ENCODE measurements around the gene GPR18.

GPR18 gene

DNA sequence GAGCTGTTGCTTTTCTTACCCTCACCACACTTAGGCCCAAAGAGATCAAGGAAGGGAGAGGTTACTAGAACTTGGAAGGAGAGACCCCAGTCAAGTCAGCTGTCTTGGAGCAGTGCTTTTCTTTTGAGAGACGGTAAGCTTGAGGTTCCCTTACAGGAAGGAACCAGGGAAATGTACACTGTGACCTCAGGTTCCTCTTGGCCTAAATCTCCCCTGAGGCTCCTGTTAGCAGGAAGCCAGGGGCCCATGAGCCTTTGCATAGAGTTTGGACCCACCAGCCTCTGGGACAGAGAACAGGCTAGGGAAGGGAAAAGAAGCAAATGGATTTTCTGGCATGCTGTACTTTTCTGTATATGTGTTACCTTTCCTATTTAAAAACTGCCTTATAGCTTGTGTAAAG, 5.9 kb upstream of the GPR18 start:
- no peak for DNase-seq (ENCODE audit: low read depth, low spot score)
- POLR2A ChIA-PET, result interaction anchor here (1.7 kb wide), 1 partner anchor 63 kb away, joined by 9 read pairs; the partner anchor contains the start of gene UBAC2
- CTCF ChIA-PET, result interaction anchor here (0.9 to 24.4 kb wide), 9 partner anchors 12 to 178 kb away, joined by 3 to 1002 read pairs (median 7); partner anchors contain the start of gene UBAC2
- TF ChIP-seq, protein P1, sequence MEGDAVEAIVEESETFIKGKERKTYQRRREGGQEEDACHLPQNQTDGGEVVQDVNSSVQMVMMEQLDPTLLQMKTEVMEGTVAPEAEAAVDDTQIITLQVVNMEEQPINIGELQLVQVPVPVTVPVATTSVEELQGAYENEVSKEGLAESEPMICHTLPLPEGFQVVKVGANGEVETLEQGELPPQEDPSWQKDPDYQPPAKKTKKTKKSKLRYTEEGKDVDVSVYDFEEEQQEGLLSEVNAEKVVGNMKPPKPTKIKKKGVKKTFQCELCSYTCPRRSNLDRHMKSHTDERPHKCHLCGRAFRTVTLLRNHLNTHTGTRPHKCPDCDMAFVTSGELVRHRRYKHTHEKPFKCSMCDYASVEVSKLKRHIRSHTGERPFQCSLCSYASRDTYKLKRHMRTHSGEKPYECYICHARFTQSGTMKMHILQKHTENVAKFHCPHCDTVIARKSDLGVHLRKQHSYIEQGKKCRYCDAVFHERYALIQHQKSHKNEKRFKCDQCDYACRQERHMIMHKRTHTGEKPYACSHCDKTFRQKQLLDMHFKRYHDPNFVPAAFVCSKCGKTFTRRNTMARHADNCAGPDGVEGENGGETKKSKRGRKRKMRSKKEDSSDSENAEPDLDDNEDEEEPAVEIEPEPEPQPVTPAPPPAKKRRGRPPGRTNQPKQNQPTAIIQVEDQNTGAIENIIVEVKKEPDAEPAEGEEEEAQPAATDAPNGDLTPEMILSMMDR (IDR thresholded peaks at IDR 0.05; ENCODE audit: insufficient read depth, low read length, missing control alignments), result no peak
- H3K4me3 ChIP-seq (ENCODE audit: low read depth, low read length), result no peak overlapping the region

DNA sequence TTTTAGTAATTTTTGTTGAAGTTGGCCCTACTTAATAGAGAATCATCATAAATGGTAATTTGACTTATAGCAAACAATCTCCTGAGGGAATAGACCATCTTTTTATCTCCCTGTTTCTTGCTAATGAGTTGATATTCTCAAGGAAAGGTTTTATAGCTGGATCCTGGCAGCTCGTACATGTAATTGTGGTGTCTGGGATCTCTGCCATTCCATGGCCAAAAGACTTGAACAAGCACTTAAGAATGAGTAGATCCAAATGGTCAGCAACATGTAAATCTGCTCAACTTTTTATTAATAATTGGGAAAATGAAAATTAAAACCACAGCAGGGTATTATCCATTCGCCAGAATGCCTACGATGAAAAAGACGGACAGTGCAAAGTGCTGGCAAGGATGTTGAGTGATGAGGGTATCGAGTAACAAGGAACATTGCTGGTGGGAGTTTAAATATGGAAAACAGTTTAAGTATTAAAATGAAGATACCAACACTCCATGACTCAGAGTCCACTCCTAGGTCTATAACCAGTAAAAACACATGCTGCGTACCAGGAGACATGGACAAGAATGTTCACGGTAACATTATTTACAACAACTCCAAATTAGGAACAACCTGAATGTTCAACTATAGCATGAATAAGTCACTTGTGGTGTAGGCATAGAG, 5.1 kb upstream of the GPR18 start:
- no peak overlapping the region for H3K4me3 ChIP-seq (ENCODE audit: low read depth, low read length)
- no peak for DNase-seq (ENCODE audit: low read depth, low spot score)
- TF ChIP-seq, protein P1 (IDR thresholded peaks at IDR 0.05; ENCODE audit: insufficient read depth, low read length, missing control alignments), result no peak
- ChIA-PET POLR2A (interaction anchor here (1.7 kb wide), 1 partner anchor 62 kb away, joined by 9 read pairs; the partner anchor contains the start of gene UBAC2), CTCF (interaction anchor here (0.9 to 24.4 kb wide), 8 partner anchors 13 to 179 kb away, joined by 3 to 1002 read pairs (median 6); partner anchors contain the start of gene UBAC2)

DNA sequence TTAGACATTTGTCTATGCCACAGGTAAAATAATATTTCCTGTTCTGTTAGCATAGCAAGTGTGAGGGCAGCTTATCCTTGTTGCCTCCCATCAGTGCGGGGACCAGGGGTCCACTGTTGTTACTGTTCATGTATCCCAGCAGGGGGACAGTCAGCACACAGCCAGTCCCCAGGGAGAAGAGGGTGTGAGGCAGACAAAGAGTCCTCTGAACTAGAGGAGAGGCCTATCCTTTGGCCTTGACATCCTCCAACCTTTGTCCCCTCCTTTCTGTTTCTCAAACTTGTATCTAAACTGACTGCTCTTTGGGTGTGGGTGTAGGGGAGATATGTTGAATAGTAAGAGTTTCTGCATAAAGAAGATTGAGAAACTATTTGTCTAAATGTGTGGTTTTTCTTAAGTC, 2.9 kb upstream of the GPR18 start:
- TF ChIP-seq, protein P1 (IDR thresholded peaks at IDR 0.05; ENCODE audit: insufficient read depth, low read length, missing control alignments), result no peak
- no peak for DNase-seq (ENCODE audit: low read depth, low spot score)
- no peak overlapping the region for H3K4me3 ChIP-seq (ENCODE audit: low read depth, low read length)
- ChIA-PET CTCF (interaction anchor here (2.4 to 2.7 kb wide), 3 partner anchors 8 to 175 kb away, joined by 21 to 29 read pairs (median 25); no protein-coding TSS in a partner anchor), POLR2A (no interaction called here)

DNA sequence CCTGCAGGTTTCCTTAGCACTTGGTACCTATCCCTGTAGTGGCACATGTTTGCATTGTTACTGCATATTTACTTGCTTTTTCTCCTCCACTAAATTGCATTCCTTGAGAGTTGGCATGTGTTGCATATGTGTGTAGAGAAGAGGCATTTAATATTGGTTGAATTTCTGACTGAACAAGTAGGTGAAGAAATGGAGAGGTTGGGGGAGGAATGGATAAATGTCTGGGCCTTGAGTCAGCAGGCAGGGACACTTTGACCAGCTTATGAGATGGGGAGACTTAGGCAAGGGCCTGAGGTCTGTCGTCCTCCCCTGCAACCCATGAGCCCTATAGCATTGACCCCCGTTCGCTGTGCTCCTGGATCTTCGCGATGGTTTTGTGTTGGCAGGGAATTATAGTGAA, 2.0 kb upstream of the GPR18 start:
- TF ChIP-seq, protein P1 (IDR thresholded peaks at IDR 0.05; ENCODE audit: insufficient read depth, low read length, missing control alignments), result no peak
- no peak for DNase-seq (ENCODE audit: low read depth, low spot score)
- POLR2A ChIA-PET, result no interaction called here
- no peak overlapping the region for H3K4me3 ChIP-seq (ENCODE audit: low read depth, low read length)
- CTCF ChIA-PET, result interaction anchor here (0.9 to 2.7 kb wide), 4 partner anchors 9 to 175 kb away, joined by 5 to 29 read pairs (median 23); no protein-coding TSS in a partner anchor

DNA sequence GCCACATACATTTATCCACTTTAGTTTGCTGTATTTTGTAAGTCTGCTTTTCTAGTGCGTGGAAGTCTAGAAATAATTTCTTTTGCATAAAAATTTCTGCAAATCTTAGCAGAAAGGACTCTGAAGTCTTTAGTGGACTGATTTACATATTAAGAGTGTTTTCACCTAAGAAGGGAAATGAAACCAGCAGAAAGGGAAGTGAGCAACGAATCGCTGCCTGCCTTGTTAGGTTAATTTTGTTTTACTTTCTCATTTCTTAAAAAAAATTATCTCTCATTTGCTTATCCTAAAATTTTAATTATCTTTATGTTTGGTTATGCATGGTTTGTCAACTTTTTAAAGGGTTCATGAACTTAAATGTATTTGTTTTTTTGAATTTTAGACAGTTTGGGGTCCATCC, 767 bp upstream of the GPR18 start:
- TF ChIP-seq, protein P1 (IDR thresholded peaks at IDR 0.05; ENCODE audit: insufficient read depth, low read length, missing control alignments), result no peak
- DNase-seq (ENCODE audit: low read depth, low spot score), result no peak
- ChIA-PET POLR2A (no interaction called here), CTCF (interaction anchor here (0.9 to 4.8 kb wide), 8 partner anchors 10 to 177 kb away, joined by 3 to 76 read pairs (median 16); no protein-coding TSS in a partner anchor)
- H3K4me3 ChIP-seq (ENCODE audit: low read depth, low read length), result no peak overlapping the region

DNA sequence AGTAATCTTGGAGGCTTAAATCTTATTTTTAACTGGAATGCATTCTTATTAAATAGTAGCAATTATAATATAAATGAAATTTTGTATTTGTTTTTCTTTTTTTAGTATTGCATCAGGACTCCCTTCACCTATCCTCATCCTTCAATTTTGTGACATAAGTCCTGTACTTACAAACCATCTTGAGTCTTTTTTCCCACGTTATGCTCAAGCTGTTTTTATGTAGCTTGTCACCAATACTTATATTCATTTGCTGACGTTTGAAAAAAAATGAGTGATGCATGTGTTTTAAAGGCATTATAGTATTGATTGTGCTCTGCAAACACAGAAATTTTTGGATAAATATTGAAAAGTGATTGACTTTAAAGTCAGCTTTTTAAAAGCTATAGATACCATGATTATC, 888 bp downstream of the GPR18 start:
- POLR2A ChIA-PET, result no interaction called here
- DNase-seq (ENCODE audit: low read depth, low spot score), result no peak

More for the DNA sequence above, 888 bp downstream of the GPR18 start:
- CTCF ChIA-PET, result interaction anchor here (0.6 to 4.8 kb wide), 5 partner anchors 11 to 273 kb away, joined by 3 to 76 read pairs (median 8); no protein-coding TSS in a partner anchor
- TF ChIP-seq, protein P1 (IDR thresholded peaks at IDR 0.05; ENCODE audit: insufficient read depth, low read length, missing control alignments), result no peak
- H3K4me3 ChIP-seq (ENCODE audit: low read depth, low read length), result no peak overlapping the region

Measured in AG04449 (cell line).